Rectal smooth muscle tissue (tissue), 1 donor: ENCODE data around the gene PCSK6.

Source experiments
- H3K27ac ChIP-seq: one replicate; pipeline ENCODE4 v1.7.0; 2013; ENCODE audit warnings: low read depth, low read length, inconsistent platforms
- H3K27me3 ChIP-seq: one replicate; pipeline ENCODE4 v1.7.0; 2013; ENCODE audit warnings: low read length; ENCODE audit not compliant: control insufficient read depth, insufficient read depth
- H3K36me3 ChIP-seq: one replicate; pipeline ENCODE4 v1.7.0; 2013; ENCODE audit warnings: low read length; ENCODE audit not compliant: control insufficient read depth, insufficient read depth
- H3K4me1 ChIP-seq: one replicate; pipeline ENCODE4 v1.7.0; 2013; ENCODE audit warnings: low read length; ENCODE audit not compliant: control insufficient read depth, insufficient read depth
- H3K4me3 ChIP-seq: one replicate; pipeline ENCODE4 v1.7.0; 2013; ENCODE audit warnings: low read length
- H3K9ac ChIP-seq: one replicate; pipeline ENCODE4 v1.7.0; 2013; ENCODE audit warnings: low read length

PCSK6 gene

DNA sequence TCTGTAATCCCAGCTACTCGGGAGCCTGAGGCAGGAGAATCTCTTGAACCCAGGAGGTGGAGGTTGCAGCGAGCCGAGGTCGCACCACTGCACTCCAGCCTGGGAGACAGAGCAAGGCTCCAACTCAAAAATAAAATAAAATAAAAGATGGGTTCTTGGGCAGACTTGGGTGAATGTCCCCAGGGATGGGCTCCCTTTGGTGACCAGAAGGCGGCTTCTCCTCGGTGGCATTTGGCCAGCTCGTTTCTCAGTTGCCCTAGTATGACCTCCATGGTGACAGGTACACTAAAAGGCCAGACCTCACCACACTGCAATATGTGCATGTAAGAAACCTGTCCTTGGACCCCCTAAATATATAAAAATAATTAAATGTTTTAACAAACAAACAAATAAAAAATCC, 118.4 kb downstream of the PCSK6 start:
- Histone ChIP-seq H3K4me3 (no peak overlapping the region), H3K27me3 (no peaks in the 10 kb centered on the region), H3K9ac (no peak overlapping the region), H3K36me3 (peaks cover 2% of the 10 kb centered on the region), H3K4me1 (peaks cover 5% of the 10 kb centered on the region), H3K27ac (no peak overlapping the region)

DNA sequence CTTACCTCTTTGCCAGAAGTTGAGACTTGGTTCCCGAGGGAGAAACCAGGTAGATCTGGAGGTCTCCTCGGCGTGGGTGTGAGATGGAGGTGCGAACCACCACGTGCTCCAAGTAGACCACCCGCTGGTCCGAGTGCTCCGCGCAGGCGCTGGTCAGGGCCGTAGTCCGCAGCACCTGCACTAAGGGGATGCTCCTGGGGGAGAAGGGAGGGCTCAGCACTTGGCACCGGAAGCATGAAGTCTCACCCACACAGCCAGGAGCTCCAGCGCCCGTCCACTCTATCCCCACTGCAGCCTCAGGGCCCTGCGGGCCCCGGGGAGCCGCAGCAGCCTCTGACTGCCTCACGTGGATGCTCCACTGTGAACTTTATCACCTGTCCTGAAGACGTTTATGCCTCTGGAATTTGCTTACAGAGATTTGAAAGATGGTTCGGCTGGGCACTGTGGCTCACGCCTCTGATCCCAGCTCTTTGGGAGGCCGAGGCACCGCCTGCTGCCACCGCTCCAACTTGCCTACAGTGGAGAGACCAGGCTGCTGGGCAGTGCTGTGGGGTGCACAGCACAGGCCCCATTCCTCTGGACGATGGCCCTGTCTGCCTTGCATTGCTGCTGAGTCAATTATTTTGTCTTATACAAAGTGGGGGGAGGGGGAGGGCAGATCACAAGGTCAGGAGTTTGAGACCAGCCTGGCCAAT, 119.0 kb downstream of the PCSK6 start:
- no peaks in the 10 kb centered on the region for H3K27me3 ChIP-seq
- H3K9ac ChIP-seq, result no peak overlapping the region
- no peak overlapping the region for H3K4me3 ChIP-seq
- H3K4me1 ChIP-seq, result peaks cover 5% of the 10 kb centered on the region
- peaks cover 2% of the 10 kb centered on the region for H3K36me3 ChIP-seq
- H3K27ac ChIP-seq, result no peak overlapping the region

DNA sequence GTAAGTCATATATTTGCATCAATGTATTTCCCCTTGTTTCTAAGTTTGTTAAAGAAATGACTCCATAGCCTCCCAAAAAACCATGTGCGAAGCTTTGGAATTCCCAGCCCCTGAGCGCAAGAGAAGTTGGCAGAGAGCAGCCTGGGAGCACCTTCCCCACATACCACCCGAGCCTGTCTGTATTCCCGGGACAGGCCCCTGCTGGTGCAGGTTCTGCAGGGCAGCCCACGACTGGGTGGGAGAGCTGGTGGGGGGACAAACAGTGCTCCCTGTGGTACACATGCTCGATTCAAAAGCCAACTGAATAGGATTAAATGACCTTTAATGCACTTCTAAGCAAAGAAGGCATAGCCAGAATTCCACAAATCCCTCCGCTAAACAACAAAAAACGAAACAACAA, 119.8 kb downstream of the PCSK6 start:
- Histone ChIP-seq H3K4me3 (no peak overlapping the region), H3K9ac (no peak overlapping the region), H3K27me3 (no peaks in the 10 kb centered on the region), H3K4me1 (peaks cover 5% of the 10 kb centered on the region), H3K27ac (no peak overlapping the region), H3K36me3 (peaks cover 2% of the 10 kb centered on the region)

DNA sequence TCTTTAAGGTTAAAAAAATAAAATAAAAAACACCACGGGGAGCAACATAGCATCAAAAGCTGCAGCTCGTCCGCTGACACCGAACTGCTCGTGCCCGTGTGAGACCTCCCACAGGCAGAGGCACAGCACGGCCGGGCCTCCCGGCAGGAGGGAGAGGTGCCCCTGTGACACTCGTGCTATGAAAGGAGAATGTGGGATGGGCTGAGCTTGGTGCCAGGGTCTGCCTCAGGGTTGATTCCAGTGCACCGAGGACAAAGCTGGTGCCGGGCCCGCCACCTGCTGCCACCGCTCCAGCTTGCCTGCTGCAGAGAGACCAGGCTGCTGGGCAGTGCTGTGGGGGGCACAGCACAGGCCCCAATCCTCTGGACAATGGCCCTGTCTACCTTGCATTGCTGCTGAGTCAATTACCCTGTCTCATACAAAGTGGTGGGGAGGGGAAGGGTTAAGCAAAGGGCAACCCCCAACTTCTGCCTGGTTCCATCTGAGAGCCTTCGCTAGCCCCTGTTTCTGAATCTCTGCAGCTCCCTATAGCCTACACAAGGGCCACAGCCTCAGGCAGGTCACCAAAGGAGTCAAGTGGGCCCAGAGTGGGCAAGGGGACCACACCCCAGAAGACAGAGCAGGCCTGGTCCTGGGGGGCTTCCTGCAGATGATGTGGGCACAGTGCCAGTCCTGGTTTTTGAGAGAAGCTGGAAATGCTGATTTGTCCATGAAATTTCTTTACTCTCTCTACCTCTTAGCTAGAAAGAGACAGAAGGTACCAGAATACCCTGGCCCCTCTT, 120.5 kb downstream of the PCSK6 start:
- no peaks in the 10 kb centered on the region for H3K27me3 ChIP-seq
- no peak overlapping the region for H3K27ac ChIP-seq
- peaks cover 5% of the 10 kb centered on the region for H3K4me1 ChIP-seq
- H3K4me3 ChIP-seq, result no peak overlapping the region
- H3K9ac ChIP-seq, result no peak overlapping the region
- no peaks in the 10 kb centered on the region for H3K36me3 ChIP-seq

DNA sequence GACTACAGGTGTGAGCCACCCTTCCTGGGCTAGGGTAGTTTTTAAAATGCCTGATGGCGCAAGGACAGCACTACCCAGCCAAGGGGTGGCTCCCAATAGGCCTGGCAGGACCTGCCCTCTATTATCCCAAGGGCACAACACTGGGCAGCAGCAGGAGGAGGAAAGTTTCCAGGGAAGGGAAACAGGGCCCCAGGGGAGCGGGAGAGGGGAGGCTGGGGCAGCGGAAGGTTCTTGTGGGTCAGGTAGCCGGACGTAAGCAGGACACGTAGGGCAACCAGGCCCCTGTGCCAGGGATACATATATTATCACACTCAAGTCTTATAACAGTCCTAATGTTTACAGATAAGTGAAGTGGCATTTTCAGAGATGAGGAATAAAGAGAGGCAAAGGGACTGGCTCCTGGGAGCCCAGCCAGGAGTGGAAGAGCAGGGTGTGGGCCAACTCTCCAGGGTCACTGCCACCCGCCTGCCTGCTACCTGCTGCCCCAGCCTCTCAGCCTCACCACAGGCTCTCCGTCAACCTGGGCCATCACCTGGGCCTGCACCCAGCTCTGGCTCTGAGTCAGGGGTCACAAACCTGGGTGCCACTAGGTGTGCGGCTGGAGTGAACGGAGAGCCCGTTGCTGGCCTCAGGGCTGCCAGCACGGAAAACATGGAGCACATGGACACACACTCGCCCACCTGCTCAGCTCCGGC, 121.3 kb downstream of the PCSK6 start:
- no peaks in the 10 kb centered on the region for H3K36me3 ChIP-seq

DNA sequence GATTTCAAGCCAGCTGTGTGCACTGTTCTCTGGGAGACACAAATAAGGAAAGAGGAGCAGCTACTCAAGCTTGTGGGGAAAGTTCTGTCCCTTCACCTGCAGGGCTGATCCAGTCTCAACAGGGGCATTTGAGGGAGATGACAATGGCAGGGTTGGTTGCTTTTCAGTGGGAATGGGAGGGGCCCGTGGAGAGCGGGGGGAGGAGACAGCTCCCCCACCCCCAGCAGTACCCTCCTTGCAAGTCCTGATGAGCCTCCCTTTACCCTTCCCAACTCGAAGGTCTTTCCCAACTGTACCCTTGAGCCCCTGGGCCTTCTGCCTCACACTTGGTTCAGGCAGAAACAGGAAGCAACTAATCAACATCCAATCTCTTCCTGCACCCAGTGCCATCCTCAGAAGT, 122.7 kb downstream of the PCSK6 start:
- no peaks in the 10 kb centered on the region for H3K27me3 ChIP-seq
- no peak overlapping the region for H3K27ac ChIP-seq
- no peaks in the 10 kb centered on the region for H3K36me3 ChIP-seq
- peaks cover 3% of the 10 kb centered on the region for H3K4me1 ChIP-seq
- no peak overlapping the region for H3K9ac ChIP-seq
- H3K4me3 ChIP-seq, result no peak overlapping the region

More for the DNA sequence above, 121.3 kb downstream of the PCSK6 start:
- no peak overlapping the region for H3K9ac ChIP-seq
- H3K4me1 ChIP-seq, result peaks cover 5% of the 10 kb centered on the region
- no peak overlapping the region for H3K27ac ChIP-seq
- H3K27me3 ChIP-seq, result no peaks in the 10 kb centered on the region
- H3K4me3 ChIP-seq, result no peak overlapping the region

DNA sequence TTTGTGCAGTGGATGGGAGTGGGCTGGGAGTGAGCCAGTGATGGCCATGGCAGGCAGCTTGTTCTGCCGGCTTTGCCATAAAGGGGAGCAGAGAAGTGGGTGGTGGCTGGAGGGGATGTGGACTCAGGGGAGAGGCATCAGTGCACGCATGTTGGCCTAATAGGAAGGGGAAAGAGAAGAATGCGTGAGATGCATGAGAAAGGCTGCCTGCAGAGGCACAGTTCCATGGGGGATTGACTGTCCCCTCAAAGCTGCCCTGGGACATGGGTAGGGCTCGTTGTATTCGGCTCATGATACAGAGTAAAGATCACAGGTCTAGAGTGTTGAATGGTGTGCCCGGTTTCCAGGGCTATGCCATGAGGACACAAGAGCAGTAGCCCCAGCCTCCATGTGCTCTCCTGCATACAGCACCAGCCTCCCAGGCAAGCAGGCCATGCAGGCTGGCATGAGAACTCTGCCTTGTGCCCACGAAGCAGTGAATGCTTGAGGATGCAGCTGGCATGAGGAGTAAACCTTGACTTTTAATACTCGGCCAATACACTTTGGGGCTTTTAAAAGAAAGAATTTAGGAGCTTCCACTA, 126.4 kb downstream of the PCSK6 start:
- no peak overlapping the region for H3K4me3 ChIP-seq
- H3K9ac ChIP-seq, result no peak overlapping the region
- H3K36me3 ChIP-seq, result no peaks in the 10 kb centered on the region
- no peaks in the 10 kb centered on the region for H3K27me3 ChIP-seq
- H3K27ac ChIP-seq, result no peak overlapping the region
- H3K4me1 ChIP-seq, result no peaks in the 10 kb centered on the region

DNA sequence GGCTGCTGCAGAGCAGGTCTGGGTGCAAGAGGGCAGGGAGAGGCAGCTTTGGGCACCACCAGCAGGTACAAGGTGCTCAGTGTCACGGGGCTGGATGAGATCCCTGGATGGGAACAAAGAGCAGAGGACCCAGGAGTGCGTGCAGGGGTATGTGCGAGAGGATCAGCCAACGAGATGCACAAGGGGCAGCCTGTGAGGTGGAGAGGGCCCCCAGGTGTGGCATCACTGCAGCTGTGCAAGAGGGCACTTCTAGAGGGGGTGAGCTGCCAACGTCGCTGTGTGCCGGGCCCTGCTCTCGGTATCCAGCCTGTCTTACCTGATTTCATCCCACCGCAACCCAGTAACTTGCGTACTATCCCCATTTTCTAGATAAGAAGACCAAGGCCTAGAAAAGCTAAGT, 127.1 kb downstream of the PCSK6 start:
- Histone ChIP-seq H3K4me1 (no peaks in the 10 kb centered on the region), H3K4me3 (no peak overlapping the region), H3K9ac (no peak overlapping the region), H3K27me3 (no peaks in the 10 kb centered on the region), H3K36me3 (no peaks in the 10 kb centered on the region), H3K27ac (no peak overlapping the region)

DNA sequence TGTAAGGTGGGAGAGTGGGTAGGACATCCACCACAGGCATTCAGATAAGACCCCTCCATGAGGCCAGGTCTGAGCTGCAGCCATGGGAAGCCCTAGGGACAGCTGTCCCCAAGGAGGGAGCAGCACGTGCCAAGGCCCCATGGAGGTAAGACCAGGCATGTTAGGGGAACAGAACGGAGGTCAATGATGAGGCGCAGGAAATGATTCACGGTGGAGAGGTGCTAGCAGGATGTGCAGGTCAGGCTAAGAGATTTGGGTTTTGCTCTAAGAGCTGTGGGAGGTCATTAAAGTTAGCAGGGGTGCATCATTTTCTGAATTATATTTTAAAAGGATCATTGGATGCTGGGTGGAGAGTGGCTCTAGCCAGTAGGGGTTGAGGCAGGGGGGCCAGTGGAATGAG, 128.1 kb downstream of the PCSK6 start:
- no peak overlapping the region for H3K4me3 ChIP-seq

DNA sequence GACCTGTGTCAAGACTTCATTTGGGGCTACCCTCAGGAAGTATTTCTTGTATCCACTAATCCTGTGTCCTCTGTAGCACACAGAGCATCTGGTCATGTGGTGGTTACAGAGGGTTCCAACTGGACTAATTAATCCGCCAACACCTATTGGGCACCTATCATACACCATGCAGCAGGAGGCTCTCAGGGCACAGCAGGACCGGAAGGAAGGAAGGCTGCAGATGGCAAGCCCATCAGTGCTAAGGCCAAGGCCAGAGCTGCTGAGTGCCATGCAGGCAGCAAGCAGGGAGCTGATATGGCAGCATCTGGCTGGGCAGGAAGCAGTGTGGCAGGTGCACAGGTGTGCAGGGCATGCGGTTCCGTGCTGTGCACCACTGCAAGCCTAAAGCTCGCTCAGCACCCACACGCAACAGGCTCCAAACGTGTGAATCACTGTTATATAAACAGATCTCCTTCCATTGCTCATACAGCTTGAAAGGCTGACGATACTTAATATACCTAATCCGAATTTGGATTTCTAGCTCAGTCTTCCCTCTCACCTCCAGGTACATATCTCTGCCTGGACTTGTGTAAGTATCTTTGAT, 130.1 kb downstream of the PCSK6 start:
- Histone ChIP-seq H3K4me3 (no peak overlapping the region), H3K4me1 (no peaks in the 10 kb centered on the region), H3K9ac (no peak overlapping the region), H3K27ac (no peak overlapping the region), H3K27me3 (no peaks in the 10 kb centered on the region), H3K36me3 (peaks cover 2% of the 10 kb centered on the region)

More for the DNA sequence above, 128.1 kb downstream of the PCSK6 start:
- Histone ChIP-seq H3K9ac (no peak overlapping the region), H3K4me1 (no peaks in the 10 kb centered on the region), H3K27me3 (no peaks in the 10 kb centered on the region), H3K36me3 (no peaks in the 10 kb centered on the region), H3K27ac (no peak overlapping the region)

DNA sequence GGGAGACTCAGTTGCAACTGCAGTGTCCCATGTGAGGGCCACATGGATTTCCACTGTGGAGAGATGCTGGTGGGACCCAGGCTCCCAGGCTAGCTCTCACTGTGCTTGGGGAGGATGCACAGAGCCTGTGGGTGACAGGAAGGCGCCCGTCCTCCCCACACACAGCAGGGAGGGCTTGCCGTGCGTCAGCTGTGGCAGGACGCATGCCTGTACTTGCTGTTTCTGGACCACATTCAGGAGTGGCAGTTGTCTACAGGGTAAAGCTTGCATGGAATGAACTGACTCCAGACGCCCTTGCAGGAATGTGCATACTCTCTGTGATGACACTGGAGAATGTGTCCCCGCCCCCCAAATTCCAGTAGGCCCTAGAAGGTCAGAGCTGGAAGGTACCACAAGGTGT, 130.6 kb downstream of the PCSK6 start:
- Histone ChIP-seq H3K4me3 (no peak overlapping the region), H3K27me3 (no peaks in the 10 kb centered on the region), H3K9ac (no peak overlapping the region), H3K36me3 (peaks cover 2% of the 10 kb centered on the region), H3K27ac (no peak overlapping the region), H3K4me1 (no peaks in the 10 kb centered on the region)

DNA sequence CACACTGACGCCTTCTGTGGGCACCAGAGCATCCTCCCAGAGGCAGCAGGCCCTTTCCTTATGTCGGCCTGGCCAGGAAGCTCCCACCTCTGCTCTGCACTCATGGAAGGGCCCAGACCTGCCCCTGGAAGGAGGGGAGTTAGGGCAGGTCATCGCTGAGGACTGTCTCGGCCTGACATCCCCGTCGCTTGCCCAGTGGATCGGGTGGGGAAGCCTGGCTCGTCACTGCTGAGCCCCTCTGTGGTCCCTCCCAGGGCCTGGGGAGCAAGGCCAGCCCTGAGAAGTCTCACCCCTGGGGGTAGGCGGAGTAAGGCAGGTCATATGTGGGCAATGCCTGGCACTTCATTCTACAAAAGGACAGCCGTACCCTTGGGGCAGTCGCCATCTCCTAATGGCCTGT, 131.6 kb downstream of the PCSK6 start:
- Histone ChIP-seq H3K27ac (no peak overlapping the region), H3K4me1 (no peaks in the 10 kb centered on the region), H3K36me3 (peaks cover 4% of the 10 kb centered on the region), H3K4me3 (no peak overlapping the region), H3K27me3 (no peaks in the 10 kb centered on the region), H3K9ac (no peak overlapping the region)
